Glutamatergic neuron (in vitro differentiated cells): ENCODE measurements around the gene NKX1-1. TPM values are rescaled to one million over a fixed set of nuclear protein-coding genes. Genes with fewer than 3 reads are reported as not detected.

Source experiments
- DNase-seq: peaks from one replicate; pipeline ENCODE4 v3.0.0; 2022
- H3K27ac Mint-ChIP-seq: one replicate; pipeline ENCODE4 v1.8.0; 2020; ENCODE audit warnings: mild to moderate bottlenecking, mixed read lengths, inconsistent platforms; ENCODE audit not compliant: unreplicated experiment
- H3K27me3 Mint-ChIP-seq: one replicate; pipeline ENCODE4 v1.8.0; 2020; ENCODE audit warnings: mild to moderate bottlenecking, moderate library complexity, mixed read lengths, inconsistent platforms; ENCODE audit not compliant: unreplicated experiment
- H3K36me3 Mint-ChIP-seq: one replicate; pipeline ENCODE4 v1.8.0; 2020; ENCODE audit warnings: mild to moderate bottlenecking, mixed read lengths, inconsistent platforms; ENCODE audit not compliant: unreplicated experiment
- H3K4me1 Mint-ChIP-seq: one replicate; pipeline ENCODE4 v1.8.0; 2020; ENCODE audit warnings: mild to moderate bottlenecking, low read depth, mixed read lengths, inconsistent platforms; ENCODE audit not compliant: unreplicated experiment
- H3K4me3 Mint-ChIP-seq: one replicate; pipeline ENCODE4 v1.8.0; 2020; ENCODE audit warnings: mild to moderate bottlenecking, mixed read lengths, inconsistent platforms; ENCODE audit not compliant: unreplicated experiment
- H3K9me3 Mint-ChIP-seq: one replicate; pipeline ENCODE4 v1.8.0; 2020; ENCODE audit warnings: mild to moderate bottlenecking, moderate library complexity, mixed read lengths, inconsistent platforms; ENCODE audit not compliant: unreplicated experiment
- CTCF ChIP-seq: fragments of 200-600 bp; sonication (generic); IDR thresholded peaks from one replicate; pipeline ENCODE4 v1.5.0; 2021; ENCODE audit not compliant: partially characterized antibody, unreplicated experiment
- total RNA-seq: library from RNA; stranded (reverse); fragmentation: NEBNext Ultra II Directional; extraction: Animal tissue kit (Norgen Biotek cat#: 25700); gene quantifications from one replicate; pipeline ENCODE4 v1.2.1, GENCODE V29; 2021; ENCODE audit not compliant: unreplicated experiment

NKX1-1 gene
- total RNA-seq, 1 donor from 2014 or later: not detected

GRCh38 chr4:1401409-1402020 lies 4.7 kb downstream of the NKX1-1 start:
- no peak for TF ChIP-seq CTCF
- Mint-ChIP-seq H3K4me1 (peaks cover 1% of the 10 kb centered on the region), H3K27ac (no peak overlapping the region), H3K27me3 (peaks cover 12% of the 10 kb centered on the region), H3K36me3 (no peaks in the 10 kb centered on the region), H3K9me3 (peaks cover 10% of the 10 kb centered on the region), H3K4me3 (no peak overlapping the region)
- DNase-seq: peak; percentile 16

GRCh38 chr4:1400831-1401408 lies 5.3 kb downstream of the NKX1-1 start:
- Mint-ChIP-seq H3K27ac (no peak overlapping the region), H3K9me3 (peaks cover 11% of the 10 kb centered on the region), H3K27me3 (peaks cover 12% of the 10 kb centered on the region), H3K4me1 (peaks cover 1% of the 10 kb centered on the region), H3K4me3 (no peak overlapping the region), H3K36me3 (no peaks in the 10 kb centered on the region)
- TF ChIP-seq CTCF: no peak
- peak; percentile 15 for DNase-seq

- Mint-ChIP-seq H3K9me3 (peaks cover 14% of the 10 kb centered on the region), H3K36me3 (peaks cover 5% of the 10 kb centered on the region), H3K27me3 (peaks cover 15% of the 10 kb centered on the region), H3K4me3 (no peak overlapping the region), H3K4me1 (peaks cover under 1% of the 10 kb centered on the region), H3K27ac (no peak overlapping the region)
- DNase-seq: no peak
- no peak for TF ChIP-seq CTCF
Measured at GRCh38 chr4:1400191-1400805, 5.9 kb downstream of the NKX1-1 start.

- Mint-ChIP-seq H3K9me3 (peaks cover 11% of the 10 kb centered on the region), H3K36me3 (peaks cover 5% of the 10 kb centered on the region), H3K27ac (no peak overlapping the region), H3K27me3 (peaks cover 12% of the 10 kb centered on the region), H3K4me1 (no peaks in the 10 kb centered on the region), H3K4me3 (no peak overlapping the region)
- DNase-seq: no peak
- TF ChIP-seq CTCF: no peak
Measured at GRCh38 chr4:1399508-1400190, 6.6 kb downstream of the NKX1-1 start.
